Esophagus squamous epithelium (tissue), 5 donors: ENCODE measurements around the gene COX6A1. TPM values are rescaled to one million over a fixed set of nuclear protein-coding genes. Genes with fewer than 3 reads are reported as not detected.
"Not testable (repeated sequence)": the region's sequence is repeated elsewhere in the genome, so short reads cannot be mapped to it uniquely, and the experiment has no call there.

Experiments
- DNase-seq: peaks from one replicate; lab custom pipeline; 2025; lab: John Stamatoyannopoulos, UW
- H3K27ac ChIP-seq, 4 donors: fragments of 200-600 bp; sonication (generic); one replicate each; pipeline ENCODE4 v1.5.1; 2016 to 2019; ENCODE audit warnings: mild to moderate bottlenecking in 1 of 4
- H3K27me3 ChIP-seq, 4 donors: fragments of 200-600 bp; sonication (generic); 1 replicate in 3 of 4; 2 replicates in 1 of 4; pipeline versions ENCODE4 v1.5.1 to v1.6.0; 2017 to 2021; ENCODE audit warnings: antibody characterized with exemption in 1 of 4
- H3K36me3 ChIP-seq, 3 donors: fragments of 200-600 bp; sonication (generic); one replicate each; pipeline ENCODE4 v1.5.1; 2016 to 2019
- H3K4me1 ChIP-seq, 3 donors: fragments of 200-600 bp; sonication (generic); one replicate each; pipeline ENCODE4 v1.5.1; 2017 to 2019
- H3K4me3 ChIP-seq, 4 donors: fragments of 200-600 bp; sonication (generic); 1 replicate in 3 of 4; 2 replicates in 1 of 4; pipeline ENCODE4 v1.5.1; 2016 to 2019; ENCODE audit warnings: mild to moderate bottlenecking in 2 of 4, moderate library complexity in 1 of 4
- H3K9me3 ChIP-seq, 3 donors: fragments of 200-600 bp; sonication (generic); one replicate each; pipeline ENCODE4 v1.5.1; 2016 to 2019
- POLR2A ChIP-seq, 4 donors: fragments of 450-650 bp; IDR thresholded peaks; one replicate each; pipeline ENCODE4 v1.6.1; 2017; ENCODE audit warnings: antibody characterized with exemption in 4 of 4, mild to moderate bottlenecking in 4 of 4, moderate library complexity in 3 of 4
- WGBS, 2 donors: methylation state at CpG; one replicate each; pipeline ENCODE4 v1.1.5; 2018; 5-methylcytosine and 5-hydroxymethylcytosine counted together
- intact Hi-C: fragments of 100-400 bp; cut with DNase I; formaldehyde crosslinking; loops from one replicate; pipeline ENCODE4 v1.15.0; 2022
- total RNA-seq, 4 donors: library from RNA; depleted of rRNA; stranded (reverse); fragments of >200 nt; gene quantifications; one replicate each; pipeline ENCODE4 v1.1.0, GENCODE V29; 2016
- TF ChIP-seq, protein P1 (sequence below), 6 experiments: fragments of 450-650 bp in 4 of 6; fragments of 200-600 bp in 2 of 6; sonication (generic) in 2 of 6; IDR thresholded peaks; one replicate each; pipeline ENCODE4 v1.5.1; 2016 to 2019; ENCODE audit warnings: antibody characterized with exemption in 6 of 6, mild to moderate bottlenecking in 4 of 6, moderate library complexity in 4 of 6
- donor health status: DM: yes; HTN: yes; CAD: no.

The COX6A1 gene
- total RNA-seq, 4 donors from 2014 or later, result 515 to 809 (median 685) TPM

DNA sequence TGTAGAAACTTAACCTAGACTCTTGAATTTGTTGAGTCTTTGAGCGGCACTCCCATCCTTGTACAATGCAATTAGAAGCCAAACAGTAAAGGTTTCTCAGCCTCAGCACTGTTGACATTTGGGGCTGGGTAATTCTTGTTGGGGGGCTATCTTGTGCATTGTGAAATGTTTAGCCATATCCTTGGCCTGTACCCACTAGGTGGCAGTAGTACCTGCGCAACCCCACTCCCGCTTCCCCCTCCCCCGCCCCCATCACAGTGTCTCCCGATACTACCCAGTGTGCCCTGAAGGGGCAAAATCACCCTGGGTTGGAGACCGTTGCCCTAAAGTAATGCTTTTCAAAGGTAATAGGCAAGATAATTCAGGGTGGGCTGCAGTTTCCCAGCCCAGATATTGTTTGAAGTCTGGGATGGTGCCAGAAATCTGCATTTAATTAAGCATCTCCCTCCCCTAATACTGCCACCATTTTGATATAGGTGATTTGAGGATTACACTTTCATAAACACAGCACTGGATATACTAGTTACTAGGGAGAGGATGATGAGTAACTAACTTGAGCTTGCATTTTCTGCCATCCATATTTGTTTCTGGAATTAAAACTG is 1.8 kb downstream of the COX6A1 start:
- Histone ChIP-seq H3K27ac (peak overlapping the region in 2 of 4 donors; percentile 7 to 21), H3K27me3 (no peaks in the 10 kb centered on the region), H3K9me3 (no peaks in the 10 kb centered on the region), H3K36me3 (peaks cover 0 to 49% (median 8%) of the 10 kb centered on the region in 3 donors), H3K4me1 (peaks cover 12 to 30% (median 19%) of the 10 kb centered on the region in 3 donors), H3K4me3 (peak overlapping the region in 2 of 4 donors; percentile 62 to 90)
- 13 to 25% methylated on average over 2 to 3 of the region's 6 CpGs for WGBS, 2 donors
- peak; percentile 5 for DNase-seq
- intact Hi-C loops, result no loop called here
- TF ChIP-seq, protein P1, sequence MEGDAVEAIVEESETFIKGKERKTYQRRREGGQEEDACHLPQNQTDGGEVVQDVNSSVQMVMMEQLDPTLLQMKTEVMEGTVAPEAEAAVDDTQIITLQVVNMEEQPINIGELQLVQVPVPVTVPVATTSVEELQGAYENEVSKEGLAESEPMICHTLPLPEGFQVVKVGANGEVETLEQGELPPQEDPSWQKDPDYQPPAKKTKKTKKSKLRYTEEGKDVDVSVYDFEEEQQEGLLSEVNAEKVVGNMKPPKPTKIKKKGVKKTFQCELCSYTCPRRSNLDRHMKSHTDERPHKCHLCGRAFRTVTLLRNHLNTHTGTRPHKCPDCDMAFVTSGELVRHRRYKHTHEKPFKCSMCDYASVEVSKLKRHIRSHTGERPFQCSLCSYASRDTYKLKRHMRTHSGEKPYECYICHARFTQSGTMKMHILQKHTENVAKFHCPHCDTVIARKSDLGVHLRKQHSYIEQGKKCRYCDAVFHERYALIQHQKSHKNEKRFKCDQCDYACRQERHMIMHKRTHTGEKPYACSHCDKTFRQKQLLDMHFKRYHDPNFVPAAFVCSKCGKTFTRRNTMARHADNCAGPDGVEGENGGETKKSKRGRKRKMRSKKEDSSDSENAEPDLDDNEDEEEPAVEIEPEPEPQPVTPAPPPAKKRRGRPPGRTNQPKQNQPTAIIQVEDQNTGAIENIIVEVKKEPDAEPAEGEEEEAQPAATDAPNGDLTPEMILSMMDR (IDR thresholded peaks at IDR 0.05), result peak in 5 of 6 experiments; percentile 17 to 62 (median 39)
- TF ChIP-seq POLR2A (IDR thresholded peaks at IDR 0.05), result no peak

DNA sequence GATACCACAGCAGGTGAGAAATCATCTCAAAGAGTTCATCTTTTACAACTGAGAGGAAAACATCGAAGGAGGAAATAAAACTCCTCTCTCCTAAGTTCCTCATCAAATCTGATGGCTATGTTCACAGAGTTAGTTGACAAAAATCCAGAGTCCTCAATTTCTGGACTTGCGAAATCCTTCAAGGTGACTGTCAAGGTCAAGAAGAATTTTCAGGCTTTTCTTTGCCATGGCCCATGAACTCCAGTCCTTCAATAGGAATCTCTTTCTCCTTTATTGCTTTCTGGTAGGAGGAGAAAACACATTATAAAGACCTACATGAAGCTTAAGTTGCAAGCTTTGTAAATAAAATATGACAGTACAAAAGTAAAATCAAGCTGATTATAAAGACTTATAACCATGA is 6.8 kb downstream of the COX6A1 start:
- peaks cover 7 to 68% (median 8%) of the 10 kb centered on the region in 3 donors for H3K36me3 ChIP-seq
- H3K4me3 ChIP-seq, result no peak overlapping the region
- no peak for TF ChIP-seq POLR2A (IDR thresholded peaks at IDR 0.05)
- TF ChIP-seq, protein P1 (IDR thresholded peaks at IDR 0.05), result no peak
- H3K27ac ChIP-seq, result no peak overlapping the region
- H3K27me3 ChIP-seq, result no peaks in the 10 kb centered on the region
- 91 to 92% methylated on average over 2 of the region's 2 CpGs for WGBS, 2 donors
- peaks cover 11 to 45% (median 25%) of the 10 kb centered on the region in 3 donors for H3K4me1 ChIP-seq
- intact Hi-C loops, result no loop called here
- DNase-seq, result no peak
- no peaks in the 10 kb centered on the region for H3K9me3 ChIP-seq

DNA sequence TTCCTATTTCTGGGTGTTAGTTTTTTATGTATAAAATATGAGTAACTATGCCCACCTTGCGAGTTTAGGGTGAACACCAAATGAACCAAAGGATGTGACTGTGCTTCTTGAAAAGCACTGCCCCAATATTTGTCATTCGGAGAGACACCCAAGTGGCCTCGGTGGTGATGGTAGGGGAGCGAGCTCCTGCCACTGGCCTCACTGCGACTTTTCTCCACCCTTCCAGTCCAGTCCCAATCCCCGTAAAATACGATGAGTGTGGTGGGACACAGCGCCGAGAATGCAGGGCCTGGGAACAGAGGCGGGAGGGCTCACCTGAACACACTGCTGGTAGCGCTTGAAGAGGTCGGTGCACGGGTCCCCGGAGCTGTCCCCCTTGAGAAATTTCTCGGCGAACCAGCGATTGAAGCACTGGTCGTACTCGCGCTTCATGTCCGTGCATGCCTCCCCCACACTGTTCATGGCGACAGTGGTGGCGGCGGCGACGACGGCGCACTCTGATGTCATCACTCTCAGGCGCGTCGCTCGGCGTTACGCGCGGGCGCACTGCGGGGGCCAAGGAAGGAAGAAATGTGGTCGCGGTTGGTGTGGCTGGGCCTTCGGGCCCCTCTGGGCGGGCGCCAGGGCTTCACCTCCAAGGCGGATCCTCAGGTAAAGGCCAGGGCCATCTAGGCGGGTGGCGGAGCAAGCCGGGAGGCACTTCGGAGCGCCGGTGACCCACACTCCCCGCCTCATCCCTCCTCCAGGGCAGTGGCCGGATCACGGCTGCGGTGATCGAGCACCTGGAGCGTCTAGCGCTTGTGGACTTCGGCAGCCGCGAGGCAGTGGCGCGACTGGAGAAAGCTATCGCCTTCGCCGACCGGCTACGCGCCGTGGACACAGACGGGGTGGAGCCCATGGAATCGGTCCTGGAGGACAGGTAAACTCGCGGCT is 8.3 kb downstream of the COX6A1 start, which contains the start of the genes GATC and TRIAP1:
Gene GATC (plus strand): TSS at position 534 of the 933 bp plus-strand sequence. CDS start 37 bp downstream, at position 571.
Gene TRIAP1 (minus strand): TSS at position 474 of the 933 bp plus-strand sequence. CDS start 12 bp downstream, at position 462.
- intact Hi-C loops, result no loop called here
- 0% methylated on average over 17 to 20 of the region's 73 CpGs for WGBS, 2 donors
- peak; percentile 21 for DNase-seq
- peaks cover 8 to 40% (median 19%) of the 10 kb centered on the region in 3 donors for H3K4me1 ChIP-seq
- no peaks in the 10 kb centered on the region for H3K27me3 ChIP-seq
- peaks cover 0 to 66% (median 7%) of the 10 kb centered on the region in 3 donors for H3K36me3 ChIP-seq
- TF ChIP-seq, protein P1 (IDR thresholded peaks at IDR 0.05), result peak in 3 of 6 experiments; percentile 5 to 54 (median 9)
- peak in 3 of 4 donors; percentile 56 to 75 (median 75) for TF ChIP-seq POLR2A (IDR thresholded peaks at IDR 0.05)
- H3K4me3 ChIP-seq, result peak within 1 kb of the TSS; percentile 66 to 100 (median 96)
- no peaks in the 10 kb centered on the region for H3K9me3 ChIP-seq
- peak within 1 kb of the TSS; percentile 86 to 96 (median 94) for H3K27ac ChIP-seq

DNA sequence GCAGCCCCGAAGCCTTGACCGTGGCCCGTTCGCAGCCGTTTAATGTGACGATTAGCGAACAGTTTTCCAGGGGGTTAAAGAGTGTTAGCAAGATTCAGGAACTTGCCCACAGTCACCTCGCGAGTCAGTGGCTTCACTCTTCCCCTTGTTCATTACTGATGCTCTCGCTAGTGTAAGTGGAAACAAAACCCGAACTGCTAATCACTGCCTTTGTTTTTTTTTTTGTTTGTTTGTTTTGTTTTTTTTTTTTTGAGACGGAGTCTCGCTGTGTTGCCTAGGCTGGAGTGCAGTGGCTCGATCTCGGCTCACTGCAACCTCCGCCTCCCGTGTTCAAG is 8.9 kb downstream of the COX6A1 start:
- intact Hi-C loops, result not testable (repeated sequence)
- WGBS, 2 donors, result 9% methylated on average over 12 to 13 of the region's 17 CpGs

DNA sequence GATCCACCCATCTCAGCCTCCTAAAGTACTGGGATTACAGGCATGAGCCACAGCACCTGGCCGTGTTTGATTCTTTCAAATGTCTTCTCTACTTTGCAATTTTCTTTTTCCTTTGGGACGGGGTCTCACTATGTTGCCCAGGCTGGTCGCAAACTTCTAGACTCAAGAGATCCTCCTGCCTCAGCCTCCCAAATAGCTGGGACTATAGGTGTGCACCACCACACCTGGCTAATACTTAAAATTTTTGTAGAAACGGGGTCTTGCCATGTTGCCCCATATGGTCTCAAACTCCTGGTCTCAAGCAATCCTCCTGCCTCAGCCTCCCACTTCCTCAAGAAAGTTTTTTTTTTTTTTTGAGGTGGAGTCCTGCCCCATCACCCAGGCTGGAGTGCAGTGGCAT is 10.1 kb downstream of the COX6A1 start:
- intact Hi-C loops, result no loop called here
- Histone ChIP-seq H3K4me3 (no peak overlapping the region), H3K27ac (no peak overlapping the region), H3K27me3 (no peaks in the 10 kb centered on the region), H3K4me1 (peaks cover 8 to 40% (median 19%) of the 10 kb centered on the region in 3 donors), H3K36me3 (peaks cover 0 to 67% (median 7%) of the 10 kb centered on the region in 3 donors), H3K9me3 (no peaks in the 10 kb centered on the region)
- TF ChIP-seq POLR2A (IDR thresholded peaks at IDR 0.05), result no peak
- TF ChIP-seq, protein P1 (IDR thresholded peaks at IDR 0.05), result no peak
- no peak for DNase-seq
- WGBS, 2 donors, result 93 to 96% methylated on average over 4 of the region's 4 CpGs

More for the DNA sequence above, 8.9 kb downstream of the COX6A1 start:
- Histone ChIP-seq H3K27ac (peak overlapping the region; percentile 86 to 96 (median 94)), H3K4me3 (peak overlapping the region; percentile 66 to 100 (median 96)), H3K4me1 (peaks cover 8 to 40% (median 19%) of the 10 kb centered on the region in 3 donors), H3K36me3 (peaks cover 0 to 67% (median 7%) of the 10 kb centered on the region in 3 donors)
- not testable (repeated sequence) for DNase-seq, H3K9me3 ChIP-seq, H3K27me3 ChIP-seq

DNA sequence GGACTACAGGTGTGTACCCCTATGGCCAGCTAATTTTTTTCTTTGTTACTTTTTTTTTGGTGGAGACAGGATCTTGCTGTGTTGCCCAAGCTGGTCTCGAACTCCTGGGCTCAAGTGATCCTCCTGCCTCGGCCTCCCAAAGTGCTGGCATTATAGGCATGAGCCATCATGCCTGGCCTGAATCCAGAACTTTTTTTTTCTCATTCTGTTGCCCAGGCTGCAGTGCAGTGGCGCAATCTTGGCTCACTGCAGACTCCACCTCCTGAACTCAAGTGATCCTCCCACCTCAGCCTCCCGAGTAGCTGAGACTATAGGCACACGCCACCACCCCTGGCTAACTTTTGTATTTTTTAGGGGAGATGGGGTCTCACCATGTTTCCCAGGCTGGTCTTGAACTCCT is 14.6 kb downstream of the COX6A1 start:
- H3K4me3 ChIP-seq, H3K9me3 ChIP-seq, H3K27me3 ChIP-seq, DNase-seq, H3K27ac ChIP-seq, intact Hi-C loops: not testable (repeated sequence)
- peaks cover 0 to 92% (median 12%) of the 10 kb centered on the region in 3 donors for H3K36me3 ChIP-seq
- WGBS, 2 donors, result 83 to 84% methylated on average over 4 to 5 of the region's 5 CpGs
- peaks cover under 1 to 15% (median 6%) of the 10 kb centered on the region in 3 donors for H3K4me1 ChIP-seq
